Activated T-cell treated with anti-CD3 and anti-CD28 coated beads, Interleukin-2, amount 50 U/mL, for 1 hour (primary cell): ENCODE measurements around the gene BRINP1.

Source experiments
- DNase-seq: peaks from one replicate; pipeline ENCODE4 v3.0.0-alpha.2; 2020

Gene BRINP1

GRCh38 chr9:119368681-119369581 lies at the start of gene BRINP1:
TSS of gene BRINP1 (minus strand) at chr9:119369435. CDS start at chr9:119313355, 56,080 bp downstream.
- no peak for DNase-seq

- DNase-seq = no peak
Measured at GRCh38 chr9:119418721-119419120, 49.5 kb upstream of the BRINP1 start.

- DNase-seq = no peak
Measured at GRCh38 chr9:119416793-119417192, 47.6 kb upstream of the BRINP1 start.

GRCh38 chr9:119412399-119412798 lies 43.2 kb upstream of the BRINP1 start:
- no peak for DNase-seq

GRCh38 chr9:119409552-119409951 lies 40.3 kb upstream of the BRINP1 start:
- no peak for DNase-seq

GRCh38 chr9:119400606-119401005 lies 31.4 kb upstream of the BRINP1 start:
- DNase-seq = no peak

GRCh38 chr9:119398350-119398749 lies 29.1 kb upstream of the BRINP1 start:
- no peak for DNase-seq

GRCh38 chr9:119391878-119392277 lies 22.6 kb upstream of the BRINP1 start:
- no peak for DNase-seq

GRCh38 chr9:119375892-119376291 lies 6.7 kb upstream of the BRINP1 start:
- no peak for DNase-seq

GRCh38 chr9:119372951-119373350 lies 3.7 kb upstream of the BRINP1 start:
- no peak for DNase-seq

- no peak for DNase-seq
Measured at GRCh38 chr9:119370816-119371215, 1.6 kb upstream of the BRINP1 start.

GRCh38 chr9:119369680-119370366 lies 588 bp upstream of the BRINP1 start:
- DNase-seq = no peak

- DNase-seq = no peak
Measured at GRCh38 chr9:119368179-119368578, 1.1 kb downstream of the BRINP1 start.

- DNase-seq = no peak
Measured at GRCh38 chr9:119367683-119368075, 1.6 kb downstream of the BRINP1 start.

GRCh38 chr9:119366909-119367682 lies 2.1 kb downstream of the BRINP1 start:
- no peak for DNase-seq

GRCh38 chr9:119365291-119366027 lies 3.8 kb downstream of the BRINP1 start:
- no peak for DNase-seq

- DNase-seq = no peak
Measured at GRCh38 chr9:119360237-119360636, 9.0 kb downstream of the BRINP1 start.

GRCh38 chr9:119357336-119358096 lies 11.7 kb downstream of the BRINP1 start:
- DNase-seq = no peak

GRCh38 chr9:119349351-119349825 lies 19.8 kb downstream of the BRINP1 start:
- DNase-seq = no peak

GRCh38 chr9:119343059-119343990 lies 25.9 kb downstream of the BRINP1 start:
- DNase-seq = no peak

GRCh38 chr9:119339056-119339455 lies 30.2 kb downstream of the BRINP1 start:
- no peak for DNase-seq
